Esophagus squamous epithelium (tissue), 5 donors: ENCODE measurements around the gene GALR2. TPM values are rescaled to one million over a fixed set of nuclear protein-coding genes. Genes with fewer than 3 reads are reported as not detected.

ENCODE experiments used
- DNase-seq: peaks from one replicate; lab custom pipeline; 2025; lab: John Stamatoyannopoulos, UW
- H3K27ac ChIP-seq, 4 donors: fragments of 200-600 bp; sonication (generic); one replicate each; pipeline ENCODE4 v1.5.1; 2016 to 2019; ENCODE audit warnings: mild to moderate bottlenecking in 1 of 4
- H3K27me3 ChIP-seq, 4 donors: fragments of 200-600 bp; sonication (generic); 1 replicate in 3 of 4; 2 replicates in 1 of 4; pipeline versions ENCODE4 v1.5.1 to v1.6.0; 2017 to 2021; ENCODE audit warnings: antibody characterized with exemption in 1 of 4
- H3K36me3 ChIP-seq, 3 donors: fragments of 200-600 bp; sonication (generic); one replicate each; pipeline ENCODE4 v1.5.1; 2016 to 2019
- H3K4me1 ChIP-seq, 3 donors: fragments of 200-600 bp; sonication (generic); one replicate each; pipeline ENCODE4 v1.5.1; 2017 to 2019
- H3K4me3 ChIP-seq, 4 donors: fragments of 200-600 bp; sonication (generic); 1 replicate in 3 of 4; 2 replicates in 1 of 4; pipeline ENCODE4 v1.5.1; 2016 to 2019; ENCODE audit warnings: mild to moderate bottlenecking in 2 of 4, moderate library complexity in 1 of 4
- H3K9me3 ChIP-seq, 3 donors: fragments of 200-600 bp; sonication (generic); one replicate each; pipeline ENCODE4 v1.5.1; 2016 to 2019
- CTCF ChIP-seq, 6 experiments: fragments of 450-650 bp in 4 of 6; fragments of 200-600 bp in 2 of 6; sonication (generic) in 2 of 6; IDR thresholded peaks; one replicate each; pipeline ENCODE4 v1.5.1; 2016 to 2019; ENCODE audit warnings: antibody characterized with exemption in 6 of 6, mild to moderate bottlenecking in 4 of 6, moderate library complexity in 4 of 6
- POLR2A ChIP-seq, 4 donors: fragments of 450-650 bp; IDR thresholded peaks; one replicate each; pipeline ENCODE4 v1.6.1; 2017; ENCODE audit warnings: antibody characterized with exemption in 4 of 4, mild to moderate bottlenecking in 4 of 4, moderate library complexity in 3 of 4
- WGBS, 2 donors: methylation state at CpG; one replicate each; pipeline ENCODE4 v1.1.5; 2018; 5-methylcytosine and 5-hydroxymethylcytosine counted together
- intact Hi-C: fragments of 100-400 bp; cut with DNase I; formaldehyde crosslinking; loops from one replicate; pipeline ENCODE4 v1.15.0; 2022
- total RNA-seq, 4 donors: library from RNA; depleted of rRNA; stranded (reverse); fragments of >200 nt; gene quantifications; one replicate each; pipeline ENCODE4 v1.1.0, GENCODE V29; 2016
- donor health status: DM: yes; HTN: yes; CAD: no.

The GALR2 gene
- 1 to 10 TPM in 1 of 4 donors, under 1 TPM in 2, not detected in 1; 0.32 to 1.6 (median 0.44) TPM for total RNA-seq

GRCh38 chr17:76074390-76075363, at the start of gene GALR2:
Gene GALR2 (plus strand): TSS chr17:76074781. CDS start chr17:76074884, 103 bp downstream.
- Histone ChIP-seq H3K4me3 (peak within 1 kb of the TSS in 3 of 4 donors; percentile 11 to 52 (median 36)), H3K36me3 (peaks cover 0 to 4% (median 0%) of the 10 kb centered on the region in 3 donors), H3K27ac (no peak within 1 kb of the TSS), H3K4me1 (peaks cover 45 to 73% (median 48%) of the 10 kb centered on the region in 3 donors), H3K27me3 (peaks cover 23 to 64% (median 39%) of the 10 kb centered on the region in 4 donors), H3K9me3 (no peaks in the 10 kb centered on the region)
- 13 to 27% methylated on average over 2 to 9 of the region's 92 CpGs for WGBS, 2 donors
- intact Hi-C loops, result no loop called here
- TF ChIP-seq POLR2A (IDR thresholded peaks at IDR 0.05), result no peak
- no peak for TF ChIP-seq CTCF (IDR thresholded peaks at IDR 0.05)
- DNase-seq, result no peak

- DNase-seq, result no peak
- TF ChIP-seq CTCF (IDR thresholded peaks at IDR 0.05) (no peak), POLR2A (IDR thresholded peaks at IDR 0.05) (no peak)
- Histone ChIP-seq H3K4me3 (peak overlapping the region; percentile 61 to 77 (median 70)), H3K27me3 (peaks cover 0 to 16% (median 0%) of the 10 kb centered on the region in 4 donors), H3K27ac (peak overlapping the region; percentile 52 to 99 (median 97)), H3K9me3 (no peaks in the 10 kb centered on the region), H3K4me1 (peaks cover 10 to 55% (median 10%) of the 10 kb centered on the region in 3 donors), H3K36me3 (peaks cover 0 to 40% (median 0%) of the 10 kb centered on the region in 3 donors)
- intact Hi-C loops, result no loop called here
- WGBS, 2 donors, result 26% methylated on average over 5 of the region's 12 CpGs; no CpG with 5 or more reads in 1 of the 2 donors
Measured at GRCh38 chr17:76025294-76025693, 49.3 kb upstream of the GALR2 start.

- Histone ChIP-seq H3K4me1 (peaks cover 10 to 55% (median 10%) of the 10 kb centered on the region in 3 donors), H3K27ac (peak overlapping the region; percentile 84 to 99 (median 97)), H3K36me3 (peaks cover 0 to 26% (median 0%) of the 10 kb centered on the region in 3 donors), H3K27me3 (peaks cover 0 to 9% (median 0%) of the 10 kb centered on the region in 4 donors), H3K4me3 (peak overlapping the region; percentile 61 to 77 (median 70)), H3K9me3 (no peaks in the 10 kb centered on the region)
- TF ChIP-seq CTCF (IDR thresholded peaks at IDR 0.05), result peak in 1 of 6 experiments; percentile 7
- no peak for TF ChIP-seq POLR2A (IDR thresholded peaks at IDR 0.05)
- WGBS, 2 donors, result no CpG with 5 or more reads among the region's 15 CpGs
- no peak for DNase-seq
- intact Hi-C loops, result no loop called here
Measured at GRCh38 chr17:76026714-76027158, 47.8 kb upstream of the GALR2 start.

- DNase-seq, result no peak
- peak within 1 kb of the TSS; percentile 84 to 99 (median 97) for H3K27ac ChIP-seq
- 29 to 46% methylated on average over 1 to 6 of the region's 24 CpGs for WGBS, 2 donors
- peaks cover 0 to 4% (median 0%) of the 10 kb centered on the region in 4 donors for H3K27me3 ChIP-seq
- peak within 1 kb of the TSS; percentile 61 to 77 (median 70) for H3K4me3 ChIP-seq
- peaks cover 10 to 55% (median 10%) of the 10 kb centered on the region in 3 donors for H3K4me1 ChIP-seq
- TF ChIP-seq POLR2A (IDR thresholded peaks at IDR 0.05) (peak in 3 of 4 donors; percentile 27 to 68 (median 49)), CTCF (IDR thresholded peaks at IDR 0.05) (peak in 1 of 6 experiments; percentile 2)
- no peaks in the 10 kb centered on the region for H3K9me3 ChIP-seq
- H3K36me3 ChIP-seq, result peaks cover 0 to 20% (median 0%) of the 10 kb centered on the region in 3 donors
- intact Hi-C loops, result no loop called here
Measured at GRCh38 chr17:76027159-76027839, 47.3 kb upstream of the GALR2 start, which contains the start of gene EVPL. Gene EVPL (minus strand): TSS chr17:76027306. CDS start chr17:76027198, 108 bp downstream.
